PC-3 (cell line): ENCODE data around the gene CYP2E1. TPM values are rescaled to one million over a fixed set of nuclear protein-coding genes. Genes with fewer than 3 reads are reported as not detected.
"Not testable (repeated sequence)": the region's sequence is repeated elsewhere in the genome, so short reads cannot be mapped to it uniquely, and the experiment has no call there.

Experiments
- ATAC-seq: fragments of 200-7000 bp; cut with Tn5 transposase; 2 replicates; pipeline ENCODE4 v1.9.1; 2020; ENCODE audit warnings: mild to moderate bottlenecking, moderate library complexity
- BruUV-seq: library from RNA; stranded (reverse); fragments of 400-500 nt; replicated peaks from 2 replicates; lab custom pipeline; 2021; lab: Mats Ljungman, UMichigan
- CTCF ChIA-PET: fragments of 300-600 bp; sonication (Branson Sonifier 250); formaldehyde crosslinking; loops from one replicate; lab custom pipeline; 2022; ENCODE audit warnings: antibody characterized with exemption; lab: Charles Lee
- POLR2A ChIA-PET: fragments of 300-600 bp; sonication (Branson Sonifier 250); formaldehyde crosslinking; loops from one replicate; lab custom pipeline; 2022; ENCODE audit warnings: antibody characterized with exemption; ENCODE audit not compliant: unreplicated experiment; lab: Charles Lee
- DNase-seq: peaks from one replicate; pipeline ENCODE4 v3.0.0-alpha.2; 2015
- H2AFZ ChIP-seq: fragments of 300-600 bp; sonication (generic); 2 replicates; pipeline ENCODE4 v1.6.0; 2016; ENCODE audit warnings: antibody characterized with exemption, low read length
- H3F3A ChIP-seq: fragments of 300-600 bp; sonication (generic); one replicate; pipeline ENCODE4 v1.6.0; 2017; ENCODE audit warnings: antibody characterized with exemption, low read length, control low read depth, mild to moderate bottlenecking; ENCODE audit not compliant: unreplicated experiment
- H3K27ac ChIP-seq: fragments of 300-600 bp; sonication (generic); 2 replicates; pipeline ENCODE4 v1.5.1; 2016; ENCODE audit warnings: mild to moderate bottlenecking, low read length
- H3K27me3 ChIP-seq: fragments of 300-600 bp; sonication (generic); 2 replicates; pipeline ENCODE4 v1.6.1; 2016; ENCODE audit warnings: low read length, mixed read lengths
- H3K36me3 ChIP-seq: fragments of 300-600 bp; sonication (generic); 2 replicates; pipeline ENCODE4 v1.6.1; 2016; ENCODE audit warnings: low read depth, mixed run types, low read length, mixed read lengths
- H3K4me1 ChIP-seq: fragments of 300-600 bp; sonication (generic); 2 replicates; pipeline ENCODE4 v1.5.1; 2016; ENCODE audit warnings: low read length; ENCODE audit not compliant: insufficient read depth
- H3K4me2 ChIP-seq: fragments of 300-600 bp; sonication (generic); 2 replicates; pipeline ENCODE4 v1.6.0; 2016; ENCODE audit warnings: low read length
- H3K4me3 ChIP-seq: fragments of 300-600 bp; sonication (generic); 2 replicates; pipeline ENCODE4 v1.5.1; 2016; ENCODE audit warnings: mild to moderate bottlenecking, low read length, mixed read lengths
- H3K79me2 ChIP-seq: fragments of 300-600 bp; sonication (generic); 2 replicates; pipeline ENCODE4 v1.6.1; 2017; ENCODE audit warnings: low read length, mixed read lengths
- H3K9ac ChIP-seq: fragments of 300-600 bp; sonication (generic); 2 replicates; pipeline ENCODE4 v1.6.0; 2016; ENCODE audit warnings: mild to moderate bottlenecking, low read length
- H3K9me2 ChIP-seq: fragments of 300-600 bp; sonication (generic); replicated peaks from 2 replicates; pipeline ENCODE4 v1.6.1; 2016; ENCODE audit warnings: mixed run types, low read length, mixed read lengths
- H3K9me3 ChIP-seq: fragments of 300-600 bp; sonication (generic); 2 replicates; pipeline ENCODE4 v1.6.1; 2016; ENCODE audit warnings: low read length, mixed read lengths
- H4K20me1 ChIP-seq: fragments of 300-600 bp; sonication (generic); 2 replicates; pipeline ENCODE4 v1.6.1; 2016; ENCODE audit warnings: low read length, mixed read lengths
- CTCF ChIP-seq: fragments of 300-600 bp; sonication (generic); conservative IDR thresholded peaks from 2 replicates; pipeline ENCODE4 v1.5.1; 2017; ENCODE audit warnings: antibody characterized with exemption, low read depth, mild to moderate bottlenecking, low read length
- EZH2 ChIP-seq: fragments of 300-600 bp; sonication (generic); IDR thresholded peaks from one replicate; pipeline ENCODE4 v1.6.1; 2017; ENCODE audit warnings: antibody characterized with exemption, mild to moderate bottlenecking, low read length; ENCODE audit not compliant: unreplicated experiment
- EZH2phosphoT487 ChIP-seq: fragments of 300-600 bp; sonication (generic); IDR thresholded peaks from 2 replicates; pipeline ENCODE4 v1.6.1; 2018; ENCODE audit warnings: mild to moderate bottlenecking, antibody characterized with exemption, low read length, borderline replicate concordance
- intact Hi-C: fragments of 100-400 bp; cut with micrococcal nuclease; formaldehyde crosslinking; loops from 2 replicates; pipeline ENCODE4 v1.9.0; 2023
- total RNA-seq: library from RNA; depleted of rRNA; stranded (reverse); fragments of >200 nt; gene quantifications from 2 replicates; pipeline ENCODE4 v1.2.3, GENCODE V29; 2014

The CYP2E1 gene
- total RNA-seq, 1 experiment from 2014 or later, result 4.2 TPM

GRCh38 chr10:133511907-133512528, 15.1 kb upstream of the CYP2E1 start:
- POLR2A ChIA-PET, result no interaction called here
- CTCF ChIA-PET, result no interaction called here
- BruUV-seq, result no TSS peak

GRCh38 chr10:133515471-133515870, 11.7 kb upstream of the CYP2E1 start:
- intact Hi-C loops, result no loop called here
- no peak overlapping the region for H3K4me2 ChIP-seq
- ATAC-seq (no peak), DNase-seq (no peak)
- TF ChIP-seq EZH2phosphoT487 (no peak), CTCF (no peak), EZH2 (no peak)
- H3K27me3 ChIP-seq, result no peaks in the 10 kb centered on the region
- H3K9me2 ChIP-seq, result no peaks in the 10 kb centered on the region
- POLR2A ChIA-PET, result no interaction called here
- H3K9ac ChIP-seq, result no peak overlapping the region
- H3K36me3 ChIP-seq, result no peaks in the 10 kb centered on the region
- no peak overlapping the region for H3K4me3 ChIP-seq
- H2AFZ ChIP-seq, result no peak overlapping the region
- H4K20me1 ChIP-seq, result no peaks in the 10 kb centered on the region
- no TSS peak for BruUV-seq
- no peaks in the 10 kb centered on the region for H3F3A ChIP-seq
- CTCF ChIA-PET, result no interaction called here
- no peaks in the 10 kb centered on the region for H3K79me2 ChIP-seq
- H3K4me1 ChIP-seq, result peaks cover 3% of the 10 kb centered on the region
- no peaks in the 10 kb centered on the region for H3K9me3 ChIP-seq
- H3K27ac ChIP-seq, result no peak overlapping the region

More at GRCh38 chr10:133511907-133512528, 15.1 kb upstream of the CYP2E1 start:
- TF ChIP-seq CTCF, result no peak
- TF ChIP-seq EZH2phosphoT487, result no peak
- no peak for TF ChIP-seq EZH2
- Histone ChIP-seq H3K27me3 (no peaks in the 10 kb centered on the region), H3K9me2 (no peaks in the 10 kb centered on the region), H4K20me1 (no peaks in the 10 kb centered on the region), H3K79me2 (no peaks in the 10 kb centered on the region), H3K9ac (no peak overlapping the region), H3K4me2 (no peak overlapping the region), H3K4me3 (no peak overlapping the region), H2AFZ (no peak overlapping the region), H3K27ac (no peak overlapping the region), H3K9me3 (no peaks in the 10 kb centered on the region), H3K4me1 (no peaks in the 10 kb centered on the region), H3F3A (no peaks in the 10 kb centered on the region), H3K36me3 (no peaks in the 10 kb centered on the region)
- DNase-seq (no peak), ATAC-seq (no peak)
- intact Hi-C loops, result no loop called here

GRCh38 chr10:133516057-133516456, 11.1 kb upstream of the CYP2E1 start:
- TF ChIP-seq EZH2 (no peak), CTCF (no peak), EZH2phosphoT487 (no peak)
- intact Hi-C loops, result no loop called here

GRCh38 chr10:133518517-133518916, 8.6 kb upstream of the CYP2E1 start:
- H3K79me2 ChIP-seq, H3K9me2 ChIP-seq, H3K9me3 ChIP-seq, H4K20me1 ChIP-seq, POLR2A ChIA-PET, BruUV-seq, H3K27ac ChIP-seq, ATAC-seq, H3F3A ChIP-seq, H2AFZ ChIP-seq, H3K9ac ChIP-seq, H3K4me2 ChIP-seq, H3K4me3 ChIP-seq, H3K36me3 ChIP-seq, H3K27me3 ChIP-seq, DNase-seq, intact Hi-C loops, CTCF ChIA-PET: not testable (repeated sequence)
- H3K4me1 ChIP-seq, result peaks cover 15% of the 10 kb centered on the region

More at GRCh38 chr10:133516057-133516456, 11.1 kb upstream of the CYP2E1 start:
- ChIA-PET CTCF (no interaction called here), POLR2A (no interaction called here)
- no TSS peak for BruUV-seq
- no peaks in the 10 kb centered on the region for H3K9me3 ChIP-seq
- H2AFZ ChIP-seq, result no peak overlapping the region
- H3K36me3 ChIP-seq, result no peaks in the 10 kb centered on the region
- ATAC-seq, result no peak
- no peak overlapping the region for H3K4me2 ChIP-seq
- H3K9ac ChIP-seq, result no peak overlapping the region
- H3K4me1 ChIP-seq, result peaks cover 5% of the 10 kb centered on the region
- H3K9me2 ChIP-seq, result no peaks in the 10 kb centered on the region
- DNase-seq, result no peak
- H3K27ac ChIP-seq, result no peak overlapping the region
- H3K4me3 ChIP-seq, result no peak overlapping the region
- H3K79me2 ChIP-seq, result no peaks in the 10 kb centered on the region
- no peaks in the 10 kb centered on the region for H4K20me1 ChIP-seq
- no peaks in the 10 kb centered on the region for H3F3A ChIP-seq
- H3K27me3 ChIP-seq, result no peaks in the 10 kb centered on the region
